Astrocyte (in vitro differentiated cells and primary cell): ENCODE measurements around the gene GSG1L.

ENCODE experiments used
- EZH2 ChIP-seq: IDR thresholded peaks from 2 replicates; pipeline ENCODE4 v1.6.1; 2012; ENCODE audit warnings: mild to moderate bottlenecking, low read length, inconsistent platforms; ENCODE audit not compliant: insufficient read depth
- TF ChIP-seq, protein P1 (sequence below): IDR thresholded peaks from 2 replicates; pipeline ENCODE4 v1.5.1; 2011; ENCODE audit warnings: low read depth, mild to moderate bottlenecking, inconsistent platforms, low read length, moderate library complexity; ENCODE audit not compliant: insufficient read depth

DNA sequence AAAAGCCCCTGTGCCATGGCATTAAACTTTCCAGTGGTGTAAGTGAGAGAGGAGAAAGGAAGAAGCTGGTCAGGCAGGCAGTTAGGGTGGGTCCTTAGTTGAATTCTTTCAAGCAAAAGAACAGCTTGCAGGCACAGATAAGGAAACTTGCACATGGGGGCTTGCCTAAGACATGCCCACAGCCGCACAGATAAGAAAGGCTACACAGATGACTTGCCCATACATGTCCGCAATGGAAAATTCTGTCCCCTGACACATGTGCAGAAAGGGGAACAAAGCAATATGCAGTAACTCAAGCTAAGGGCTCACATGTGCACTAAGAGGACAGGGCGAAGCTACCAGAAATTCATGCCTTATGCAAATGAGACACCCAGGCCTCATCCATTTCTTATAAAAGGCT is 69.9 kb downstream of the GSG1L start:
- TF ChIP-seq, protein P1, sequence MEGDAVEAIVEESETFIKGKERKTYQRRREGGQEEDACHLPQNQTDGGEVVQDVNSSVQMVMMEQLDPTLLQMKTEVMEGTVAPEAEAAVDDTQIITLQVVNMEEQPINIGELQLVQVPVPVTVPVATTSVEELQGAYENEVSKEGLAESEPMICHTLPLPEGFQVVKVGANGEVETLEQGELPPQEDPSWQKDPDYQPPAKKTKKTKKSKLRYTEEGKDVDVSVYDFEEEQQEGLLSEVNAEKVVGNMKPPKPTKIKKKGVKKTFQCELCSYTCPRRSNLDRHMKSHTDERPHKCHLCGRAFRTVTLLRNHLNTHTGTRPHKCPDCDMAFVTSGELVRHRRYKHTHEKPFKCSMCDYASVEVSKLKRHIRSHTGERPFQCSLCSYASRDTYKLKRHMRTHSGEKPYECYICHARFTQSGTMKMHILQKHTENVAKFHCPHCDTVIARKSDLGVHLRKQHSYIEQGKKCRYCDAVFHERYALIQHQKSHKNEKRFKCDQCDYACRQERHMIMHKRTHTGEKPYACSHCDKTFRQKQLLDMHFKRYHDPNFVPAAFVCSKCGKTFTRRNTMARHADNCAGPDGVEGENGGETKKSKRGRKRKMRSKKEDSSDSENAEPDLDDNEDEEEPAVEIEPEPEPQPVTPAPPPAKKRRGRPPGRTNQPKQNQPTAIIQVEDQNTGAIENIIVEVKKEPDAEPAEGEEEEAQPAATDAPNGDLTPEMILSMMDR = no peak
- TF ChIP-seq EZH2 = no peak
